SK-N-MC (cell line): Measurements from ENCODE around the gene PDCD10.

Experiments
- DNase-seq: peaks from one replicate; pipeline ENCODE4 v3.0.0-alpha.2; 2011; ENCODE audit warnings: low read depth, low spot score
- H3K27ac ChIP-seq: fragments of 200-600 bp; sonication (generic); 2 replicates; pipeline ENCODE4 v1.5.1; 2016; ENCODE audit warnings: mixed run types
- H3K36me3 ChIP-seq: fragments of 200-600 bp; sonication (generic); 2 replicates; pipeline ENCODE4 v1.6.1; 2017; ENCODE audit warnings: antibody characterized with exemption, low read length, mixed read lengths; ENCODE audit not compliant: insufficient read depth
- H3K4me3 ChIP-seq: fragments of 200-600 bp; sonication (generic); 2 replicates; pipeline ENCODE4 v1.5.1; 2016
- H3K9ac ChIP-seq: fragments of 200-600 bp; sonication (generic); 2 replicates; pipeline ENCODE4 v1.8.0; 2017; ENCODE audit warnings: mixed run types, mixed read lengths; ENCODE audit not compliant: insufficient read length
- H3K9me3 ChIP-seq: fragments of 200-600 bp; sonication (generic); 2 replicates; pipeline ENCODE4 v1.6.1; 2017; ENCODE audit warnings: low read depth, mild to moderate bottlenecking, antibody characterized with exemption, low read length, moderate library complexity, mixed read lengths
- EZH2 ChIP-seq: fragments of 200-600 bp; sonication (generic); IDR thresholded peaks from one replicate; pipeline ENCODE4 v1.6.1; 2017; ENCODE audit warnings: antibody characterized with exemption
- FOXP2 ChIP-seq: optimal IDR thresholded peaks from 2 replicates; pipeline ENCODE3; 2011; ENCODE audit warnings: mild to moderate bottlenecking, moderate library complexity; ENCODE audit not compliant: insufficient read depth; ENCODE audit errors: extremely low read length, control extremely low read depth
- POLR2AphosphoS5 ChIP-seq: IDR thresholded peaks from 2 replicates; pipeline ENCODE4 v1.6.1; 2012; ENCODE audit warnings: mild to moderate bottlenecking, low read depth, low read length, borderline replicate concordance

Gene PDCD10

DNA sequence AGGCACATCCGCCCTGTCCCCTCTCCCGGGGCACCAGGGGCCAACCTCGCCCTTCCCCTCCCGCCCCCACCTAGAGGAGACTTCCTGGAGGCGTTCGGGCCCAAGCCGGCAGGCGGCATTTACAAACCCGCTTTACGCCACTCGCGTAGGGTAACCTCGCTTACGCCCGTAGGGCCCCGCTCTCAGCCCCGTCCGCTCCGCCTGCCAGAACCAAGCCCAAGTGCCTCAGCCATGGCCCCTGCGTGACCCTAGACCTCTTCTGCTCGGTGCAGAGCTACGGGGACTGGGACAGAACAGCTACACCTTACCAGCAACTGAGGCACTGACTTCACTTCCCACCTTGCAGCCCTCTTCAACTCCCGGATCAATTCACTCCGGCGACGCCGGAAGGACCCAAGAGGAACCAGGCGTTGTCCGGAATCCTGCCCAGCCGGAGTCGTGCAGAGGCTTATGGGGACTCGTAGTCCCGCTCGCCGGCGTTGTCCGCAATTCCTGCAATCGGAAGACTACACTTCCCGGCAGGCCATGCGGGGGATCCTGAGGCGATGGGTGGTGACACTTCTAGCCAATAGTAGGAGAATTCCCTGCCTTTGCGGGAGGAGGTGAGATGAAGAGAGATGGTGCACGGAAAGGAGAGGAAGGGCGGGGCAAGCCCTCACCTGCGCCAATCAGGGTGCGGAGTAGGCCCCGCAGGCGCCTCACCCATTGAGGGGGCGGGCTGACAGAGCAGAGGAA lies at the start of gene PDCD10:
PDCD10 (minus strand) TSS at position 395 of the 735 bp plus-strand sequence. CDS start 14,735 bp downstream, outside the sequence.
- Histone ChIP-seq H3K4me3 (peak within 1 kb of the TSS; percentile 87), H3K9me3 (no peaks in the 10 kb centered on the region), H3K27ac (peak within 1 kb of the TSS; percentile 20; the same call in 1 of the 2 replicates), H3K9ac (peak within 1 kb of the TSS; percentile 83), H3K36me3 (no peaks in the 10 kb centered on the region)
- peak; percentile 99 for DNase-seq
- TF ChIP-seq POLR2AphosphoS5: peak; percentile 94
- TF ChIP-seq FOXP2: peak; percentile 87
- TF ChIP-seq EZH2: no peak

DNA sequence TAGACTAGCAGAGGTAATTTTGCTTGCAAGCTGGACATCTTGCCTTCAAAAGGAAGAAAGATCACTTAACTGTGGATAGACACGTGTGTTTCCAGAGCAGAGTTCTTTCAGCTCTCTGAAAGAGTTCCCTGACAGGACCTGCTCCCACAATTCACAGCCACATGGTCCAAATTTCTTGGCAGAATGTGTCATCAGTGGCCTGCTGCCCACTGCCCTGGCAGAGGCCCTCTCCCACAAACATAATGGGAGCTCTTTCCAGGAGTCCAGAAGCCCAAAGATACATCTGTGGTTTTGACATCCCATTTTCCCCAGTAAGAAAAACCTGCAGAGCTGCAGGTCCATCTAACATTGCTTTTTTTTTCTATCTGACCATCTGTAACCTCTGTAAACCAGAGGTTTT lies 49.1 kb upstream of the PDCD10 start:
- no peak for TF ChIP-seq POLR2AphosphoS5
- TF ChIP-seq EZH2: no peak
- TF ChIP-seq FOXP2: no peak
- Histone ChIP-seq H3K9ac (no peak overlapping the region), H3K9me3 (no peaks in the 10 kb centered on the region), H3K36me3 (no peaks in the 10 kb centered on the region), H3K4me3 (no peak overlapping the region), H3K27ac (no peak overlapping the region)
- DNase-seq: no peak

DNA sequence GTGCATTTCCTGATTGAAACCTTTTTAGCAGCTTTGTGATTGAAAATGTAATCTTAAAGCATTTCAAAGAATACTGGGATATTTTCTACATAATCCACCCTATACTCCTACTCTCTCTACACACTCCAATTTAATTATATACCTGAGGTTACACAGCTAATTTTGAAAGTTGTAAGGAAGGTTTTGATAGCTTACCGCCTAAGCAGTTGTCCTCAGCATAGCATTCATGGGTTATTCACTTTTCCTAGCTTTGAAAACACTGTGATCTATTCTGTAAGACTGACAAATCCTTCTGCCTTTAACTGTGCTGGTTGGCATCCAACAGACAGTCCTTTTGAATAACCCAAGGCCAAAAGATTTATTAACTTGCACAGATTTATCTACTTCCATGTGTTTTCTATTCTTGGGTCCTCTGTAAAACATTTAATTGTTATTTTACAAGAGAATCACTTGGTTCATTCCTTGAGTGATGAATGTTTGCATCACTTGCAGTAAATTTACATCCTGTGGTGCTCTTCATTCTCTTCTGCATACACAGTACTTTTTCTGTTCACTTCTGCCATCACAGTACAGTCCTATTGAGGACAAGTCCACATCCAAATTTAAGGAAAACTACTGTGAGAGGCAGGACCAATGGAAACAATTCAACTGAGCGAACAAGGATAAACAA lies 45.7 kb upstream of the PDCD10 start:
- Histone ChIP-seq H3K36me3 (no peaks in the 10 kb centered on the region), H3K9ac (no peak overlapping the region), H3K27ac (no peak overlapping the region), H3K9me3 (peaks cover 3% of the 10 kb centered on the region; the same call in 1 of the 2 replicates), H3K4me3 (no peak overlapping the region)
- no peak for DNase-seq
- no peak for TF ChIP-seq POLR2AphosphoS5
- TF ChIP-seq EZH2: no peak
- no peak for TF ChIP-seq FOXP2

DNA sequence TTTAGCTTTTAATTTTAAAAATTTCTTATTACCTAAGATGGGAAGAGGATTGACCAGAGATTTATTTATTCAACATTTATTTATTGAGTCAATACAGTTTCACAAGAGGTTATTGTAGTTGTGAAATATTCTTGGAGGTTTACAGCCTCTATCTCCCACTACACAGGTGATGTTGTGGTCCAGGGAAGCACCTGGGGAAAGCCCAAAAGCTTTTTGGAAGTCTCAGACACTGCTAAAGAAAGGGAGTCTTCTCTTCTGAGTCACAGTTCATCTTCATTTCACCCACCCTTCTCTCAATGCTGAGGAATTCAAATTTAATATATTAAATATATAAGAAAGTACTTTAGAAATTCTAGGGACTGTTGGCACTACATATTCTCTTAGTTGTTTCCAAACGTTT lies 42.7 kb upstream of the PDCD10 start:
- Histone ChIP-seq H3K9ac (no peak overlapping the region), H3K27ac (no peak overlapping the region), H3K9me3 (peaks cover 3% of the 10 kb centered on the region; the same call in 1 of the 2 replicates), H3K4me3 (no peak overlapping the region), H3K36me3 (no peaks in the 10 kb centered on the region)
- no peak for DNase-seq
- no peak for TF ChIP-seq FOXP2
- no peak for TF ChIP-seq EZH2
- no peak for TF ChIP-seq POLR2AphosphoS5

DNA sequence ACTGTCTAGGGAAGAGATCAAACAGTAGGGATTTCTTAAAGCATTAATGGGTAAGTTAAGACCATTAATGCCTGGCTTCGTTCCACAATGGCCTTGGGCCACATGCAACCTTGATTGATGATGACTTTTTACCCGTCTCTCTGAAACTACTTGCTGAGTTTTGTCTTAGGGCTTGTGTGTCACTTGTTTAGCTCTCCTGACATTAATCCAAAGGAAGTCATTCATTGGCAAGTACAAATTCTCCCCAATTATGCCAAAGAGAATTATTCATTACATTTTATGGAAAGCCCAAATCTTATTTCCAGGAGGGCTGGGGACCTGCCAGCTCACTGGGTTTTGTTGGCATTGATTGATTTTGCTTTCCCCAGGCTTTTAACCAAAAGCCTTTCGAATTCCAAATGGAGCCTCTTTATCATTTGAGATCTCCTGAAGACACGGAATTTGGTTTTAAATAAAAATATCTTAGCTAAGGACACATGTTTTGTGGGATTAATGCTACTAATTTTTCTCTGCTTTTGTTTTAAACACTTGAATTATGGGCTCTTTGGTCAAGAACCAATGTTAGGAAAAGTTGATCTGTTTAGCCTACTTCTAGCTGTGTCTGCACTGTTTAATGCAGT lies 41.5 kb upstream of the PDCD10 start:
- no peak overlapping the region for H3K4me3 ChIP-seq
- peaks cover 3% of the 10 kb centered on the region; the same call in 1 of the 2 replicates for H3K9me3 ChIP-seq
- no peak for TF ChIP-seq FOXP2
- TF ChIP-seq POLR2AphosphoS5: no peak
- TF ChIP-seq EZH2: no peak
- no peaks in the 10 kb centered on the region for H3K36me3 ChIP-seq
- no peak for DNase-seq
- H3K27ac ChIP-seq: no peak overlapping the region
- no peak overlapping the region for H3K9ac ChIP-seq

DNA sequence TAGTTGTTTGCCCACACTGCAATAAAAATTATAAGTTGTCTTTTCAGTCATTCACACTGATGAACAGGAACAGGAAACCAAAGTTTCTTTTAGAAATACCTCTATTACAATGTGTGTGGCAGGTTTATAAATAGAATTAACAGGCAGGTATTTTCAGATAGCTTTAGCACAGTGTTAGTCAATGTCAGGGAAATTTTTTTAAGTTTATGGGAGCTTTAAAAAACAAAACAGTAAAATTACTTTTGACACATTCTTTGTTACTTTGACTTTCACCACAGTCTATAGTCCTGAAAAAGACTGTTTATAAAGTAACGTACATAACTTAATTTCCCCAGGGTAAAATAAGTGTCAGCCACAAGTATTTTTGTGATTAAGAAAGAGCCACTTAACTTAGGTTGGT lies 38.9 kb upstream of the PDCD10 start:
- Histone ChIP-seq H3K9me3 (peaks cover 2% of the 10 kb centered on the region; the same call in 1 of the 2 replicates), H3K4me3 (peak overlapping the region; percentile 10; the same call in 1 of the 2 replicates), H3K9ac (no peak overlapping the region), H3K36me3 (no peaks in the 10 kb centered on the region), H3K27ac (no peak overlapping the region)
- no peak for TF ChIP-seq FOXP2
- TF ChIP-seq POLR2AphosphoS5: no peak
- TF ChIP-seq EZH2: no peak
- no peak for DNase-seq

DNA sequence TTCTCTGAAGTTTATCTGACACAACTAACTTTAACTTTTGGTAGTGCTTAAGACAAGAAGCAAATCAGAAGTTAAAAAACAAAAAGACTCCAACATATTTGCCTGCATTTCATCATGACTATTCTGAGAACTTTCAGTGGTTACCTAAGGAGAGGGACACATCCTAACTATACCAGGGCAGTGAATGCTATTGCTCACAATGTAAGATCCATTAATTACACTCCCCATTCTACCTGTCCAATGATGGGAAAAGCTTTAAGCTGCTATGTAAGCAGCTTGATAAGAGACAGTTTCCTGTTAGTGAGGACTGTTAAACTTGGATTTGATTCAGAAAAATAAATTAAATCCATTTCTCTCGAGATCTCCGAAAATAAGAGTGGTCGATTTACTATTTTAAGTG lies 38.3 kb upstream of the PDCD10 start:
- no peak for DNase-seq
- Histone ChIP-seq H3K27ac (no peak overlapping the region), H3K36me3 (no peaks in the 10 kb centered on the region), H3K9ac (no peak overlapping the region), H3K9me3 (no peaks in the 10 kb centered on the region), H3K4me3 (no peak overlapping the region)
- TF ChIP-seq FOXP2 (no peak), POLR2AphosphoS5 (no peak), EZH2 (no peak)

DNA sequence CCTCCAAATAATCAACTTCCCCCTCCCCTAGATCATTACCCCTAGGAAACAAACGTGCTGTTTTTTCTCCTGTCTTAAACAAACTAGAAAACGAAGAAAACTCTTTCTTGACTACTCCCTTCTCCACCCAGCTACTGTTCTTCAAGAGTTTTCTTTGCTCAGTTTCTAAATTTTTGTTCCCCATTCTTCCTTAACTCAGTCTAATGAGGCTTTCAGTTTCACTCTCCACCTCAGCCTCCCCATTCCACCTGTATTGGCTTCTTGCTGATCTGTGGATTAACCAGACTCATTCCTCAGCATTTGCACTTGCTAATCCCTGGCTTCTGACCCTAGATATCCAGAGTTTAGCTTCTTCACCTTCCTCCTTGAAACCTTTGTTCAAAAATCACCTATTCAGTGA lies 27.6 kb upstream of the PDCD10 start:
- TF ChIP-seq POLR2AphosphoS5: no peak
- TF ChIP-seq FOXP2: no peak
- no peak for TF ChIP-seq EZH2
- H3K36me3 ChIP-seq: no peaks in the 10 kb centered on the region
- no peak overlapping the region for H3K9ac ChIP-seq
- H3K4me3 ChIP-seq: no peak overlapping the region
- DNase-seq: no peak
- no peak overlapping the region for H3K27ac ChIP-seq
- no peaks in the 10 kb centered on the region for H3K9me3 ChIP-seq
